Caco-2 (cell line): ENCODE data around the gene ZSWIM8. TPM values are rescaled to one million over a fixed set of nuclear protein-coding genes. Genes with fewer than 3 reads are reported as not detected.

ENCODE experiments used
- BruUV-seq: library from RNA; stranded (reverse); fragments of 400-500 nt; replicated peaks from 2 replicates; lab custom pipeline; 2021; lab: Mats Ljungman, UMichigan
- CTCF ChIA-PET: fragments of 300-600 bp; sonication (Branson Sonifier 250); formaldehyde crosslinking; loops from one replicate; lab custom pipeline; 2022; ENCODE audit warnings: antibody characterized with exemption; lab: Charles Lee
- POLR2A ChIA-PET: fragments of 300-600 bp; sonication (Branson Sonifier 250); formaldehyde crosslinking; loops from one replicate; lab custom pipeline; 2022; ENCODE audit warnings: antibody characterized with exemption; lab: Charles Lee
- DNase-seq, 2 experiments: peaks; one replicate each; pipeline versions ENCODE4 v3.0.0 to v3.0.0-alpha.2; 2020 to 2022
- H3K27me3 ChIP-seq: replicated peaks from 2 replicates; pipeline ENCODE4 v1.6.0; 2011; ENCODE audit warnings: low read length; ENCODE audit not compliant: control insufficient read depth, insufficient read depth
- H3K36me3 ChIP-seq: 2 replicates; pipeline ENCODE4 v1.5.1; 2011; ENCODE audit warnings: low read length; ENCODE audit not compliant: control insufficient read depth, insufficient read depth
- H3K4me1 ChIP-seq: fragments of 250-450 bp; sonication (Bioruptor Pico); 2 replicates; pipeline ENCODE4 v1.5.1; 2020; ENCODE audit warnings: mild to moderate bottlenecking
- H3K4me3 ChIP-seq: 2 replicates; pipeline ENCODE4 v1.5.1; 2011; ENCODE audit warnings: low read depth, mild to moderate bottlenecking, control low read depth, low read length
- H3K9me3 ChIP-seq: fragments of 250-450 bp; sonication (Bioruptor Pico); 2 replicates; pipeline ENCODE4 v1.5.1; 2020; ENCODE audit warnings: mild to moderate bottlenecking, moderate library complexity
- H3K27ac Mint-ChIP-seq: one replicate; pipeline ENCODE4 v1.8.0; 2022; ENCODE audit warnings: mixed read lengths; ENCODE audit not compliant: unreplicated experiment
- H3K27me3 Mint-ChIP-seq: one replicate; pipeline ENCODE4 v1.8.0; 2022; ENCODE audit warnings: mixed read lengths; ENCODE audit not compliant: insufficient read depth, unreplicated experiment
- H3K36me3 Mint-ChIP-seq: one replicate; pipeline ENCODE4 v1.8.0; 2022; ENCODE audit warnings: mild to moderate bottlenecking, mixed read lengths; ENCODE audit not compliant: insufficient read depth, unreplicated experiment
- H3K4me1 Mint-ChIP-seq: one replicate; pipeline ENCODE4 v1.8.0; 2022; ENCODE audit warnings: low read depth, mixed read lengths; ENCODE audit not compliant: unreplicated experiment
- H3K4me3 Mint-ChIP-seq: one replicate; pipeline ENCODE4 v1.8.0; 2022; ENCODE audit warnings: mild to moderate bottlenecking, moderate library complexity, mixed read lengths; ENCODE audit not compliant: unreplicated experiment
- H3K9me3 Mint-ChIP-seq: one replicate; pipeline ENCODE4 v1.8.0; 2022; ENCODE audit warnings: mixed read lengths; ENCODE audit not compliant: unreplicated experiment
- intact Hi-C: fragments of 100-400 bp; cut with micrococcal nuclease; formaldehyde crosslinking; loops from one replicate; pipeline ENCODE4 v1.10.0; 2022; ENCODE audit not compliant: unreplicated experiment
- total RNA-seq: library from RNA; stranded (reverse); gene quantifications from 2 replicates; pipeline ENCODE4 v1.2.3, GENCODE V29; 2022
- TF ChIP-seq, protein P1 (sequence below), 2 experiments: fragments of 200-600 bp in 1 of 2; IDR thresholded peaks; 1 replicate in 1 of 2; 2 replicates in 1 of 2; pipeline versions ENCODE4 v1.5.1 to v1.8.0; 2011 to 2022; ENCODE audit warnings: antibody characterized with exemption in 1 of 2, control low read depth in 1 of 2, inconsistent platforms in 1 of 2, low read depth in 1 of 2, low read length in 1 of 2, mild to moderate bottlenecking in 1 of 2, moderate library complexity in 1 of 2; ENCODE audit not compliant: insufficient read depth in 1 of 2, severe bottlenecking in 1 of 2, unreplicated experiment in 1 of 2

The ZSWIM8 gene
- total RNA-seq, 1 experiment from 2014 or later, result 103 TPM

DNA sequence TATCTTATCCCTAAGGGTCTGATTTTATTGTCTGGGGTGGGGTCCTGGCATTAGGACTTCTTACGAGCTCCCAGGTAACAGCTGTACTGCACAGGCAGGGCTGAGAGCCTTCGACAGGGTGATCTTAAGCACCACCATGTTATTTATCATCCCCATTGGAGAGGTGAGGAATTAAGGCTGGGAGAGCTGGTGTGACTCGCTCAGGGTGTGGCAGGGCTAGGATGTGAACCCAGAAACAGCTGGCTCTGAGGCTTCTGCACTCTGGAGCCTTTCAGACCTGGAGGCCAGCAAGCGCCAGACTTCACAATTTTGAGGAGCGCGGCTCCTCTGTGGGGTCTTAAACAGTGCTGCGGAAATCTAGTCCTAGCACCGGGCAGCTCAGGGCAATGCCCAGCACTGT is 53.4 kb downstream of the ZSWIM8 start:
- Histone ChIP-seq H3K27me3 (no peaks in the 10 kb centered on the region), H3K36me3 (peaks cover 9% of the 10 kb centered on the region), H3K4me3 (no peak overlapping the region), H3K9me3 (no peaks in the 10 kb centered on the region), H3K4me1 (no peaks in the 10 kb centered on the region)
- DNase-seq, result no peak
- Mint-ChIP-seq H3K27me3 (no peaks in the 10 kb centered on the region), H3K4me3 (no peak overlapping the region), H3K27ac (no peak overlapping the region), H3K36me3 (peaks cover 89% of the 10 kb centered on the region), H3K4me1 (no peaks in the 10 kb centered on the region), H3K9me3 (no peaks in the 10 kb centered on the region)
- intact Hi-C loops, result no loop called here
- TF ChIP-seq, protein P1, sequence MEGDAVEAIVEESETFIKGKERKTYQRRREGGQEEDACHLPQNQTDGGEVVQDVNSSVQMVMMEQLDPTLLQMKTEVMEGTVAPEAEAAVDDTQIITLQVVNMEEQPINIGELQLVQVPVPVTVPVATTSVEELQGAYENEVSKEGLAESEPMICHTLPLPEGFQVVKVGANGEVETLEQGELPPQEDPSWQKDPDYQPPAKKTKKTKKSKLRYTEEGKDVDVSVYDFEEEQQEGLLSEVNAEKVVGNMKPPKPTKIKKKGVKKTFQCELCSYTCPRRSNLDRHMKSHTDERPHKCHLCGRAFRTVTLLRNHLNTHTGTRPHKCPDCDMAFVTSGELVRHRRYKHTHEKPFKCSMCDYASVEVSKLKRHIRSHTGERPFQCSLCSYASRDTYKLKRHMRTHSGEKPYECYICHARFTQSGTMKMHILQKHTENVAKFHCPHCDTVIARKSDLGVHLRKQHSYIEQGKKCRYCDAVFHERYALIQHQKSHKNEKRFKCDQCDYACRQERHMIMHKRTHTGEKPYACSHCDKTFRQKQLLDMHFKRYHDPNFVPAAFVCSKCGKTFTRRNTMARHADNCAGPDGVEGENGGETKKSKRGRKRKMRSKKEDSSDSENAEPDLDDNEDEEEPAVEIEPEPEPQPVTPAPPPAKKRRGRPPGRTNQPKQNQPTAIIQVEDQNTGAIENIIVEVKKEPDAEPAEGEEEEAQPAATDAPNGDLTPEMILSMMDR (IDR thresholded peaks at IDR 0.05; ENCODE audit: insufficient read depth in 1 of 2, low read depth in 1 of 2, low read length in 1 of 2, severe bottlenecking in 1 of 2, unreplicated experiment in 1 of 2), result no peak
- POLR2A ChIA-PET, result no interaction called here
- no TSS peak for BruUV-seq
- CTCF ChIA-PET, result interaction anchor here (1.5 kb wide), 1 partner anchor 41 kb away, joined by 3 read pairs; no protein-coding TSS in a partner anchor

DNA sequence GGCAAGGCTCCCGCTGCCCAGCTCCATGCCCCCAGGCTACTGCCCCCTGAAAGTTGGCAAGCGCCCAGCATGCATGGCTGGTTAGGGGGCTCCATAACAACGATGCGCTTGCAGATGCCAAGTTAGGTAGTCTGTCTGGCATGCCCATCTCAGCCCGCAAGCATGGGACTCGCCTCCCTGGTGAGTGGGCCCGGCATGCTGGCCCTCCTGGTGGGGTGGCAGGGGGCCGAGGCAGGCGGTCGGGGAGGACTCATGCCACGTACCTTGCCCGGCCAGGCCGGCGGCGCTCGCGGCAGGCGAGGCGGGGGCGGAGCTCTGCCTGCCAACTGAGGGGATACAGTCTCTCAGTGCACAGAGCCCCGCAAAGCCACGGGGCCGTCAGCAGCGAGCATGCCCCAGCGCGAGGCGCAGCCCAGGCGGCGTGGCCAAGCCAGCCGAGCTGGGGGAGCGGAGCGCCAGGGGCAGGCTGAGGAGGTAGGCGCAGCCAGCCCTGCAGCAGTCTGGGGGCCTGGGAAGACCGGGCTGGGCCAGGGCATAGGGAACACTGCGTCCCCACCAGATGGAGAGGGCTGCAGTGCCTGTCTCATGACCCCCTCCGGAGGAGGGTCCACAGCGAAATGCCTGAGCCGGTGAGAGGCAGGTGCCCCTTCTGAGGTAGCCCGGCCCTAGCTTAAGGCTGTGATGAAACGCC is 54.0 kb downstream of the ZSWIM8 start:
- H3K36me3 Mint-ChIP-seq, result peaks cover 90% of the 10 kb centered on the region
- intact Hi-C loops, result no loop called here
- BruUV-seq, result no TSS peak
- H3K4me1 ChIP-seq, result no peaks in the 10 kb centered on the region
- TF ChIP-seq, protein P1 (IDR thresholded peaks at IDR 0.05; ENCODE audit: insufficient read depth in 1 of 2, low read depth in 1 of 2, low read length in 1 of 2, severe bottlenecking in 1 of 2, unreplicated experiment in 1 of 2), result no peak
- no peak for DNase-seq
- no peaks in the 10 kb centered on the region for H3K27me3 ChIP-seq
- no peaks in the 10 kb centered on the region for H3K4me1 Mint-ChIP-seq
- CTCF ChIA-PET, result no interaction called here
- H3K4me3 Mint-ChIP-seq, result no peak overlapping the region
- H3K36me3 ChIP-seq, result peaks cover 9% of the 10 kb centered on the region
- no peak overlapping the region for H3K27ac Mint-ChIP-seq
- H3K27me3 Mint-ChIP-seq, result no peaks in the 10 kb centered on the region
- no peak overlapping the region for H3K4me3 ChIP-seq
- no peaks in the 10 kb centered on the region for H3K9me3 ChIP-seq
- POLR2A ChIA-PET, result no interaction called here
- H3K9me3 Mint-ChIP-seq, result no peaks in the 10 kb centered on the region

DNA sequence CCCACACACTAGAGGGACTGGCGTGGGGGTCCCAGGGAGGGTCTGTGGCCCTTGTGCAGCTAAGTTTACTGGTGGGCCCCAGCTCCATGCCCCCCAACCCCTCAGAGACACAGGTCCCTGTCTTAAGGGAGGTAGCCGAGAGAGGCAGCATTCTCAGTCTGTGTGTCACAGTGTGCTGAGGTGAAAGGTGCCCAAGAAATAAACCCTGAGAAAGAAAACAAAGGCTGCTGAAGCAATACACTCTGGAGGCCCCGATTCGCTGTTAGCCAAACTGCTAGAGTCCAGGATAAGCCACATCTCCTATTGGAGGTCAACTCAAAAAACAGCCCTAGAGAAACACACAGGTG is 54.6 kb downstream of the ZSWIM8 start:
- TF ChIP-seq, protein P1 (IDR thresholded peaks at IDR 0.05; ENCODE audit: insufficient read depth in 1 of 2, low read depth in 1 of 2, low read length in 1 of 2, severe bottlenecking in 1 of 2, unreplicated experiment in 1 of 2), result no peak
- H3K4me3 Mint-ChIP-seq, result no peak overlapping the region
- DNase-seq, result peak in 1 of 2 experiments; percentile 19
- Histone ChIP-seq H3K4me1 (no peaks in the 10 kb centered on the region), H3K9me3 (no peaks in the 10 kb centered on the region), H3K4me3 (no peak overlapping the region), H3K27me3 (no peaks in the 10 kb centered on the region), H3K36me3 (peaks cover 10% of the 10 kb centered on the region)
- H3K9me3 Mint-ChIP-seq, result no peaks in the 10 kb centered on the region
- H3K4me1 Mint-ChIP-seq, result no peaks in the 10 kb centered on the region
- H3K27me3 Mint-ChIP-seq, result no peaks in the 10 kb centered on the region
- CTCF ChIA-PET, result interaction anchor here (1.0 kb wide), 1 partner anchor 39 kb away, joined by 10 read pairs; no protein-coding TSS in a partner anchor
- intact Hi-C loops, result no loop called here
- peak overlapping the region; percentile 15 for H3K27ac Mint-ChIP-seq
- peaks cover 90% of the 10 kb centered on the region for H3K36me3 Mint-ChIP-seq
- no TSS peak for BruUV-seq
- POLR2A ChIA-PET, result no interaction called here
